Lung (tissue), 12 donors: ENCODE measurements around the gene FAM149B1. TPM values are rescaled to one million over a fixed set of nuclear protein-coding genes. Genes with fewer than 3 reads are reported as not detected.
"Not testable (repeated sequence)": the region's sequence is repeated elsewhere in the genome, so short reads cannot be mapped to it uniquely, and the experiment has no call there.

Experiments
- ATAC-seq: fragments of 200-7000 bp; cut with Tn5 transposase; one replicate; pipeline ENCODE4 v1.9.1; 2020; ENCODE audit warnings: moderate number of reproducible peaks; ENCODE audit not compliant: insufficient read depth, low FRiP score
- DNase-seq, 3 donors: peaks; one replicate each; pipeline ENCODE4 v3.0.0-alpha.2; 2013 to 2017
- H3K27ac ChIP-seq, 2 donors: one replicate each; pipeline ENCODE4 v1.5.1; 2013; ENCODE audit warnings: mild to moderate bottlenecking in 2 of 2, moderate library complexity in 2 of 2, control low read depth in 1 of 2, inconsistent platforms in 1 of 2, low read depth in 1 of 2, low read length in 1 of 2
- H3K27me3 ChIP-seq, 3 donors: one replicate each; pipeline ENCODE4 v1.5.1; 2013; ENCODE audit warnings: low read length in 2 of 3; ENCODE audit not compliant: control insufficient read depth in 3 of 3, insufficient read depth in 3 of 3
- H3K36me3 ChIP-seq, 4 donors: one replicate each; pipeline ENCODE4 v1.5.1; 2013; ENCODE audit warnings: low read length in 4 of 4, mild to moderate bottlenecking in 1 of 4, moderate library complexity in 1 of 4; ENCODE audit not compliant: control insufficient read depth in 4 of 4, insufficient read depth in 4 of 4
- H3K4me1 ChIP-seq, 5 donors: one replicate each; pipeline ENCODE4 v1.5.1; 2013; ENCODE audit warnings: low read length in 5 of 5, mild to moderate bottlenecking in 2 of 5, moderate library complexity in 1 of 5; ENCODE audit not compliant: control insufficient read depth in 5 of 5, insufficient read depth in 5 of 5
- H3K4me3 ChIP-seq: one replicate; pipeline ENCODE4 v1.5.1; 2013; ENCODE audit warnings: mild to moderate bottlenecking, control low read depth, moderate library complexity
- H3K9ac ChIP-seq, 2 donors: one replicate each; pipeline ENCODE4 v1.5.1; 2013; ENCODE audit warnings: low read length in 2 of 2, control low read depth in 1 of 2; ENCODE audit not compliant: insufficient read depth in 1 of 2
- H3K9me3 ChIP-seq, 4 donors: one replicate each; pipeline ENCODE4 v1.5.1; 2013; ENCODE audit warnings: low read length in 3 of 4, mild to moderate bottlenecking in 1 of 4, moderate library complexity in 1 of 4; ENCODE audit not compliant: control insufficient read depth in 4 of 4, insufficient read depth in 3 of 4
- CTCF ChIP-seq: IDR thresholded peaks from 2 replicates; pipeline ENCODE4 v1.5.1; 2012; ENCODE audit warnings: mild to moderate bottlenecking; ENCODE audit errors: control extremely low read depth, extremely low read depth
- WGBS, 2 donors: extraction: QIAGEN DNeasy Blood & Tissue Kit; methylation state at CpG; one replicate each; pipeline ENCODE4 v1.1.7; 2013; 5-methylcytosine and 5-hydroxymethylcytosine counted together
- polyA plus RNA-seq, 2 donors: library from polyadenylated mRNA; stranded (reverse); fragments of 200-250 nt; gene quantifications; one replicate each; pipeline ENCODE4 v1.2.1, GENCODE V29; 2013
- total RNA-seq, 2 donors: library from RNA; depleted of rRNA in 1 of 2; stranded (reverse); fragments of >200 nt in 1 of 2; gene quantifications; one replicate each; pipeline ENCODE4 v1.2.1, GENCODE V29; 2014 to 2021
- donor health status: control.
- donor health status: control.
- donor health status: Bipolar disorder and iron deficiency.
- donor health status: healthy.
- donor health status: DM: yes; HTN: yes; CAD: no.

The FAM149B1 gene
- total and polyA plus RNA-seq, 4 donors: 10.7 to 35.9 (median 18.0) TPM

GRCh38 chr10:73251683-73252444, 83.9 kb downstream of the FAM149B1 start:
- TF ChIP-seq CTCF: no peak
- Histone ChIP-seq H3K27ac (peak overlapping the region; percentile 90 to 92), H3K27me3 (no peaks in the 10 kb centered on the region), H3K36me3 (peaks cover 0 to 6% (median 3%) of the 10 kb centered on the region in 4 donors), H3K9ac (peak overlapping the region; percentile 92 to 97), H3K4me1 (peaks cover 4 to 25% (median 9%) of the 10 kb centered on the region in 5 donors), H3K4me3 (peak overlapping the region; percentile 94), H3K9me3 (no peaks in the 10 kb centered on the region)
- WGBS, 2 donors: 17 to 19% methylated on average over 23 of the region's 23 CpGs
- DNase-seq (no peak), ATAC-seq (peak; percentile 60)

- TF ChIP-seq CTCF: no peak
- 0% methylated on average over 51 of the region's 51 CpGs for WGBS, 2 donors
These were observed 84.7 kb downstream of the FAM149B1 start, which contains the start of gene MRPS16 for GRCh38 chr10:73252445-73253224. Gene MRPS16, minus strand, starts transcription at chr10:73252644. Its CDS starts 162 bp downstream, at chr10:73252482.

GRCh38 chr10:73253225-73253555, 85.3 kb downstream of the FAM149B1 start:
- Histone ChIP-seq H3K9ac (peak overlapping the region; percentile 38 to 91), H3K4me3 (peak overlapping the region; percentile 94), H3K36me3 (peaks cover 0 to 6% (median 2%) of the 10 kb centered on the region in 4 donors), H3K27ac (peak overlapping the region; percentile 90 to 92), H3K9me3 (no peaks in the 10 kb centered on the region), H3K27me3 (no peaks in the 10 kb centered on the region), H3K4me1 (peaks cover 4 to 18% (median 7%) of the 10 kb centered on the region in 5 donors)
- ATAC-seq: no peak
- TF ChIP-seq CTCF: no peak
- 1 to 2% methylated on average over 4 of the region's 4 CpGs for WGBS, 2 donors
- DNase-seq: no peak

More at GRCh38 chr10:73252445-73253224, 84.7 kb downstream of the FAM149B1 start, which contains the start of gene MRPS16:
- Histone ChIP-seq H3K9ac (peak within 1 kb of the TSS; percentile 92 to 97), H3K9me3 (no peaks in the 10 kb centered on the region), H3K4me3 (peak within 1 kb of the TSS; percentile 94), H3K27me3 (no peaks in the 10 kb centered on the region), H3K4me1 (peaks cover 4 to 22% (median 9%) of the 10 kb centered on the region in 5 donors), H3K27ac (peak within 1 kb of the TSS; percentile 90 to 92), H3K36me3 (peaks cover 0 to 6% (median 2%) of the 10 kb centered on the region in 4 donors)
- DNase-seq (peak; percentile 96 to 99 (median 98)), ATAC-seq (peak; percentile 98)

GRCh38 chr10:73258612-73259011, 90.7 kb downstream of the FAM149B1 start:
- 95 to 96% methylated on average over 10 of the region's 10 CpGs for WGBS, 2 donors

More at GRCh38 chr10:73258612-73259011, 90.7 kb downstream of the FAM149B1 start:
- not testable (repeated sequence) for H3K4me3 ChIP-seq, H3K9me3 ChIP-seq, H3K36me3 ChIP-seq, H3K9ac ChIP-seq, ATAC-seq, H3K27ac ChIP-seq, H3K4me1 ChIP-seq, H3K27me3 ChIP-seq, DNase-seq
